SK-N-MC (cell line): ENCODE measurements around the gene ADAMTS17.

Source experiments
- EZH2 ChIP-seq: fragments of 200-600 bp; sonication (generic); IDR thresholded peaks from one replicate; pipeline ENCODE4 v1.6.1; 2017; ENCODE audit warnings: antibody characterized with exemption
- POLR2AphosphoS5 ChIP-seq: IDR thresholded peaks from 2 replicates; pipeline ENCODE4 v1.6.1; 2012; ENCODE audit warnings: mild to moderate bottlenecking, low read depth, low read length, borderline replicate concordance

DNA sequence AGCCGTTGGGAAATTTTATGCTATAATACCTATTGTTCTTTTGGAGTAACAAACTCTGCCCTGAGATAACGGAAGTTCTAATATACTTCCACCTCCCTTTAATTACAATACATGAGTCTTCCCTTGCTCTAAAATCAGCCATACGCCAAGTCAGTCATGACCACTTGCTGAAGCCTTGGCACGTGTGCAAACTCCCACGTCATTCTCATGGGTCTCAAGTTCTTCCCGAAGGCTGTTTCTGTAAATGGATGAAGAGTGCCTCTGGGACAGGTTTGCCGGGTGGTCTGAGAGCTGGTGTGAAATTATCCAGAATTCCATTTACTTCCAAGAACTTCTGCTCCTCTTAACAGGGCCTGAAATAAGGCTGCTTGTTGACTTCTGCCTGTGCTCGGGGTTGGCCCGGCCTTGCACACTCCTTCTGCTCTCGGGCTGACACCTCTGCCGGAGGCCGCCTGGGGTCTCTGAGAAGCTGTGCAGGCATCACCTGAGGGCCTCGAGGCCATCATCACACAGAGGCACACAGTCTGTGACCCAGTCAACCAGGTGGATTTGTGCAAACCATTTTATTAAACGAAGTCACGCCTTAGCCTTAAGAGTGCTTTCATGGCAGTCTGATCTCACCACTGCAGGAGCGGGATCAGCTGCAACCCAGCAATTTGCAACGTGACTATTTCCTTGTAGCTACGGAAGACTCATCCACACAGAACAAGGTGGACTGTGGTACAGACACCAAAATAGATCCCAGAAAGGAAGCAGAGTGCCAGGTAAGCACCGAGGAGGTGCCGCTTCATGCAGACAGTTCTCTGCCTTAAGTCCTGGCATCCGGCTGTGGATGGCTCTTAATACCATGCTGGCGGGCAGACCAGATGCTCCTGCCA, 120.1 kb downstream of the ADAMTS17 start:
- TF ChIP-seq POLR2AphosphoS5 = no peak
- no peak for TF ChIP-seq EZH2
